Renal cortex interstitium (tissue), 11 donors: ENCODE data around the gene LRRC2. TPM values are rescaled to one million over a fixed set of nuclear protein-coding genes. Genes with fewer than 3 reads are reported as not detected.
"Not testable (repeated sequence)": the region's sequence is repeated elsewhere in the genome, so short reads cannot be mapped to it uniquely, and the experiment has no call there.

Experiments used
- DNase-seq, 11 donors: peaks; one replicate each; pipeline ENCODE4 v3.0.0-alpha.2; 2013; ENCODE audit warnings: low read depth in 9 of 11, low spot score in 4 of 11; ENCODE audit errors: extremely low read depth in 1 of 11
- polyA plus RNA-seq, 3 donors: library from polyadenylated mRNA; unstranded; fragments of 120-200 nt; gene quantifications; one replicate each; pipeline ENCODE4 v1.2.1, GENCODE V29; 2013; ENCODE audit not compliant: insufficient read length in 3 of 3

LRRC2 gene
- polyA plus RNA-seq, 3 donors = 1.7 to 2.4 (median 2.1) TPM

- no peak for DNase-seq
These were observed 53.8 kb downstream of the LRRC2 start for GRCh38 chr3:46512191-46512749.

GRCh38 chr3:46509661-46510187, 56.4 kb downstream of the LRRC2 start:
- no peak for DNase-seq

DNA sequence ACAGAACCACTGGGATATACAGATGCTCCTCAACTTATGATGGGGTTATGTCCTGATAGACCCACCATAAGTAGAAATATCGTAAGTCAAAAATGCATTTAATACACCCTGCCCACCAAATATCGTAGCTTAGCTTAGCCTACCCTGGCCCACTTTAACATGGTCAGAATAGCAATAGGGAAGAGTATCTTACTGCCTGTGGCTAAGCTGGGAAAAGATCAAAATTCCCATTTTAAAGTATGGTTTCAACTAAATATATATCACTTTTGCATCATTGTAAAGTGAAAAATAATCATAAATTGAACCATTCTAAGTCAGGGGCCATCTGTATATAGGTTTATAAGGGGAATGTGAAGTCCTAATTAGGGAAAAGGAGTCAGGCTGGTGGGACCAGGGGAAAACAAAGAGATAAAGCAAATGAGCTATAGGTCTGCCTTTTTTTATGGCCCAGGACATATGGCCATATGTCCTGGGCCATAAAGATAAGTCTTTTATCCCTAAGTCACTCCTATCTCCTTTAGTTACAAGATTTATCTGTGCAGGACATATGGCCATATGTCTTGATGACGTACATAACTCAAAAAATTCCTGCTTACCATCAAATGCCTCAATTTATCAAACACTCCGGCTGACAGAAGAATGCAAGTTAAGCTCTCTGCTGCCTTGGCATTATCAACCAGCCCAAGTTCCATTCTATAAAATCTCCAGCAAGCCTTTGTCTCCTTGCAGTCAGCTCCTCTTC, 57.1 kb downstream of the LRRC2 start:
- no peak for DNase-seq

DNA sequence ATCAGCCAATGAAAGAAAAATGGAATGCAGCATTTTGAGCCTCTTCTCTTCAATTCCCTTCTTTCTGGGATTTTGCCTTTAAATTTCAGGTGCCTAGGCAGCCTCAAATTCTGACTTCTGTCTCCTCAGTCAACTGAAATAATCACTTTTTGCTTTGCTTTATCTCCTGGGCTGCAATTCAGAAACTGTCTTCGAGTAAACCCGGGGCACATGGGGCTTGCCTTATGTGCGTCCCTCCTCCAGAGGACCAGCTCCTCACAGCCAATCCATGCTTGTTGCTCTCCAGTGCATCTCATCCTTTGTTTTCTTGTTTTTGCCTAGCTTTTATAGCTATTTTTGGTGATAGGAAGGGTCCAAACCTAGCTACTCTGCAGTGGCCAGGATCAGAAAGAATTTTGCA, 59.6 kb downstream of the LRRC2 start:
- no peak for DNase-seq

- DNase-seq = no peak
These were observed 60.1 kb downstream of the LRRC2 start for GRCh38 chr3:46505953-46506352.

- no peak for DNase-seq
These were observed 61.3 kb downstream of the LRRC2 start for GRCh38 chr3:46504789-46505188.

DNA sequence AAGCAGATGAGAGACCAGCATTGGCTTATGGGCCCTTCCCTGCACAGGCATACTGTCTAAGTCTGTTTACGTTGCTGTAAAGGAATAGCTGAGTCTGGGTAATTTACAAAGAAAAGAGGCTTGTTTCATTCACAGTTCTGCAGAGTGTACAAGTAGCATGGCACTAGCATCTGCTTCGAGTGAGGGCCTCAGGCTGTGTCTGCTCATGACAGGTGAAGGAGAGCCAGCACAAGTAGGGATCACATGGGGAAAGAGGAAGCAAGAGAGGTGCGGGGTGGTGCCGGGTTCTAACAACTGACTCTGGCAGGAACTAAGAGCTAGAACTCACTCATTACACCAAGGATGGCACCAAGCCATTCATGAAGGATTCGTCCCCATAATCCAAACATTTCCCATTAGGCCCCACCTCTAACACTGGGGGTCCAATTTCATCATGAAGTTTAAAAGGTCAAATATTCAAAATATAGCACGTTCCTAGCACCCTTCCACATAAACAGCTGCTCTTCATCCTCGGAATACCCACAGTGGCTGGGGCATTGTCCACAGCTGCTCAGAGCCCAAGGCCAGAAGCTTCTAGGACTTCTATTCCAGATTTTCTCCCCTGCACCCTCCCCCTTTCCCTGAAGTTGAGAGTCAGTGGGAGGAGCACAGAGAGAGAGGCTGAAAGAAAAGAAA, 62.8 kb downstream of the LRRC2 start:
- DNase-seq = no peak

- DNase-seq = no peak
These were observed 64.4 kb downstream of the LRRC2 start for GRCh38 chr3:46501702-46502101.

GRCh38 chr3:46500656-46501635, 65.2 kb downstream of the LRRC2 start:
- DNase-seq = no peak

DNA sequence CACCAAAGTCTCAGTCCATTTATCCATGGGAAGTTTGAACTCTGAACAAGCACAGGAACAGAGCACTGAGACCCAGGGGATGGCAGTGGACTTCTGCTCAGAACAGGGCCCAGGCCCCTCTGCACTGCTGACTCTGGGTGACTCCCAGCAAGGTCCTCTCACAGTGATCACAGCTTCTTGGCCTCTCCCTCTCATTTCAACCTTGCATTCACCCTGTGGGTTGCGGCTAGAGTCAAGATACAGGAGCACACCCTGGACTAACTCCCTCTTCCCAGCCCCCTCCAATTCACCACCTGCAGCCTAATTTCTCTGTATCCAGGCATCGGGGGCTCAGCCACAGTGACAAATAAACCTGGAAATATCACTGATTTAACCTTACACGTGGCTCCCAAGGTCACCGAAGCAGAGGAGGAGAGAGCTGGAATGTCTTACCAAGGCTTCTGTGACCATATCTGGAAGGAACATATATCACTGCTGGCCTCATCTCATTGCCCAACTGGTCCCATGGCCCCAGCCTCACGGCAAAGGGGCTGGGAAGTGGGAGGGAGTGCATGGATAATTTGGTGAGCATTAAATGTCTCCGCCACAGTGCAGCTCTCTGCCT, 67.1 kb downstream of the LRRC2 start:
- no peak for DNase-seq

DNA sequence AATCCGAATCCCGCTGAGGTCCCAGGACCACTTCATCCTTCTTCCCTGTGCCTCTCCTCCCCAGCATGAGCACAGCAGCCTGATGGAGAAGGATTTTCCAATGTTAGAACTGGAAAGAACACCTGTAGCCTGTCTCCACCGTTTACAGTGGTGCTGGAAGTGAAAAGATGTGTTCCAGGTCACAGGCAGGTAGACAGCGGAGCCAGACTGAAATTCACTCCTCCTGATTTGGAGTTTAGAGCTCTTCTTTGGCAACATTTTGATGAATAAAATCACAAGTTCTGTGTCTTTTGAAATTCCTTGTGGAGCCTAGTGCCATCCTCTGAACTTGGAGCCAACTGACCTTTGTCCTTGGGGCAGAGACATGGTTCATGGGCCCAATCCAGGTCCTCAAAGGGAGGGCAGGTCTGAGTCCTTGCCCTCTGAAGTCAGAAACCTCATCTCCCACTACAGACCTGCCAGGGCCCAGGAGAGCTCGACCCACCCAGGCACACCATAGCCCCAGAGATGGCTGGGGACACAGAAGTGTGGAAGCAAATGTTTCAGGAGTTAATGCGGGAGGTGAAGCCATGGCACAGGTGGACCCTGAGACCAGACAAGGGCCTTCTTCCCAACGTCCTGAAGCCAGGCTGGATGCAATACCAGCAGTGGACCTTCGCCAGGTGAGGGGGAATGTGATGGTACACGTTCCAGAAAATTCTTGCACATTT, 68.4 kb downstream of the LRRC2 start, which contains the start of gene RTP3:
Gene RTP3 (plus strand): TSS at position 421 of the 710 bp plus-strand sequence. CDS start 87 bp downstream, at position 508.
- DNase-seq = no peak

DNA sequence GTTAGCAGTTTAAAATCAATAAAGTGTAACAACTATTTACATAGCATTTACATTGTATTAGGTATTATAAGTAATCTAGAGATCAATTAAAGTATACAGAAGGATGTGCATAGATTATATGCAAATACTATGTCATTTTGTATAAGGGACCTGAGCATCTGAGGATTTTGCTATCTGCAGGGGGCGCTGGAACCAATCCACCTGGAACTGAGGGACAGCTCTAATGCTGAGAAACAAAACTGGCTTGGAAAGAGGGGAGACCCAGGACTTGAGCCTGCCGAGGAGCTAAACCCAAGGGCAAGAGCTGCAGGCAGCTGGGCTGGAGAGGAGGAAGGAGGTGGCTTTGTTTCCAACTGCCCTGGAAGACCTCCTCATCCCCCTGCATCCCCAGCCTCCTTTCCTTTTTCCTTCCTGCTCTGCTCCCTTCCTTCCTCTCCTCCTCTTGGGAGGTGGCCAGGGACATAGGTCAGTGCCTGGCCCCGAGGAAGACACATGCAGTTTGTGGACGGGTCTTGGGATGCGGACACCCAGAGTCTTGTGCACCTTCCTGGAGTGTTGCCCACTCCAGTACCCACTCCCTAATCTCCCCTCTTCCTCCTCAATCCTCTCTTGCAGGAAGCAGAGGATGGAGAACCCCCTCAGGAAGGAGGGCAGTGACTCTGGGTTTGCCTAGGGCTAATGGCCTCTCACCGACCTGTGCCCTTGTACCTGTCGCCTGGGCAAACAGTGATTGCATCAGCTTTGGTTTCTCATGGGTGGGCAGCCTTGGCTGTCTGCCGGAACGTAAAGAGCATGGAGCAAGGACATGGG, 69.2 kb downstream of the LRRC2 start:
- no peak for DNase-seq

DNA sequence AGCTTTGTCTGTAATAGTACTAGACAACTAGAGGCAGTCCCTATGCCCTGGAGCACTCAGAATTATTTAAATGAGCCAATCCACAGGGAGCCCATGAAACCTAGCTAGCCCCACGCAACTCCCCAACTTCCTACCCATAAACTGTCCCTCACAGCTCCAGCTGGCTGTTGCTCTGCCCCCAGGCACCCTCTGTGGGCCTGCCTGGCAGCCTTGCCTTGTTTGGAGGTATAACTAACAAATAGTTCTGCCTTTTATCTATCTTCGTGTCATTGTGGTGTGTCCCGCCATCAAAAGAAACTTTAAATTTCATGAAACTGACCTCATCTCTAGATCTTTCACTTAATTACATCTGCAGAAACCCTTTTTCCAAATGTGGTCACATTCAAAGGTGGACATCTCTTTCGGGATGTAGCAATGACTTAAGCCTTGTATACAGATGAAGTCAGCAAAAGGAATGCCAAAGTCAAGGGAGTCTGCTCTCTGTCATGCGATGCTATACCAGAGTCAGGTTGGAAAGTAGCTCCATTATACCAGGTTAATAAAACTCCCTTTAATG, 70.1 kb downstream of the LRRC2 start:
- no peak for DNase-seq

GRCh38 chr3:46494491-46494890, 71.6 kb downstream of the LRRC2 start:
- not testable (repeated sequence) for DNase-seq

- DNase-seq = no peak
These were observed 73.1 kb downstream of the LRRC2 start for GRCh38 chr3:46492890-46493547.
